SIG-M5 treated with dmso at 0.1 percent for 504 hours (cell line): ENCODE data around the gene KRT79.

Experiments used
- DNase-seq: peaks from one replicate; lab custom pipeline; 2025; ENCODE audit not compliant: unreplicated experiment; lab: John Stamatoyannopoulos, UW

KRT79 gene

DNA sequence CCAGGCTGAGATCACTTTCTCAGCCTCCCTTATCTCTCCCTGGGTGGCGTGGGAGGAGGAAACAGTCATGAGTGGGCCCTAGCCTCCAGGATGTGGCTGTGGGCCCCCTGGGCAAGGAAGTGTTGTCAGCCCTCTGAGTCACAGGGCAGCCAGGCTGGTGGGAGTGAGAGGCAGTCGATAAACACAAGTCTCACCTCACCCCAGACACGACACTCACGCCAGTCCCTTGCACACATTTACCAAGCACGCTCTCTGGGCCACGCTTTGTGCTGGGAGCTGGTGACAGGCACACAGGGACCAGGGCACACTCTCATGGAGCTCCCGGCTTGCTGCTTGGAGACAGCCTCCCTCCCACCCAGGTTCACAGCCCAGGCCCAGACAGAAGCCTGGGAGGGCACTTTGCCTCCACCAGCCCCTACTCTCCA lies 1.9 kb upstream of the KRT79 start:
- DNase-seq = no peak

DNA sequence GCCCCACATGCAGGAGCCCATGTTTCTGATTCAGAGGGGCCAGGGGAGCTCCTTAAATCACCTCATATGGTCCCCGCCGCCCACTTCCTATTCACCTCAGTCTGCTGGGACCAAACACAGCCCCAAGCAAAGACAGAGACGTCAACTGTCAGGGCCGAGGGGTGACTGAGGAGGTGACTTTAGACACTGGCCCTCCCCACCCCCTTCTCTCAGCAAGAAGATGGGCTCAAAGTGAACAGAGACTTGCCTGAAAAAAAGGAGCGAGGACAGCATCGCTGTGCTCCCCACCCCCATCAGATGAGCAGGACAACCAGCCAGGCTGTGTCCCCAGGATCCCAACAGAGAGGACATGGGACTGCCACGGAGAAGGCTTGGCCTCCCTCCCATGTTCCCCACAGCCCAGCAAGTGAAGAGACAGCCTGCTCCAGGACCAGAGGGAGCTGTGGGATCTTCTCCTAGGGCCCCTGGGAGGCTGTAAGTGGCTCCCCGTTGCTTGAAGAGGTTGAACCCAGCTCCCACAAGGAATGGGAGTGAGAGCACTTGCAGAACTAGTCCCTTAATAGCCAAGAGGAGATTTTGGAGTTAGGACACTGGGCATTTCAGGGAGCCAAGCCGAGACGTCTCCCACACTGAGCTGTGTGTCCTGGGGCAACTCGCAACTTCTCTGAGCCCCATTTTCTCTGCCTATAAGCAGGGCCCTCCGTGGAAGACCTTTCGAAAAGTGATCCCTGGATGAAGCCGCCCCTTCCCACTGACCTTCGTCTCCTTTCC lies 1.3 kb upstream of the KRT79 start:
- DNase-seq = no peak

DNA sequence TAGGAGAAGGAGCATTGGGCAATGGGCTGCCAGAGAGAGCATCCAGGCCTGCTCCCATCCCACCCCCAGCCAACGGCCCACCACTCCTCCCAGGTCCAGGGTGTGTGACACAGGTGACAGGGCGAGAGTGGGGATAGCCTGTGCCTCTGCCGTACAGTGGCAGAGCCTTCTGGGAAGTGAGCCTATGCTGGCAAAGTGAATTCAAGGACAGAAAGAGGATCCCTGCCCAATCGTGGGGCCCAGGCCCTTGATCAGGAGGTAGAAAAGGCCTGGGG lies 553 bp upstream of the KRT79 start:
- no peak for DNase-seq

DNA sequence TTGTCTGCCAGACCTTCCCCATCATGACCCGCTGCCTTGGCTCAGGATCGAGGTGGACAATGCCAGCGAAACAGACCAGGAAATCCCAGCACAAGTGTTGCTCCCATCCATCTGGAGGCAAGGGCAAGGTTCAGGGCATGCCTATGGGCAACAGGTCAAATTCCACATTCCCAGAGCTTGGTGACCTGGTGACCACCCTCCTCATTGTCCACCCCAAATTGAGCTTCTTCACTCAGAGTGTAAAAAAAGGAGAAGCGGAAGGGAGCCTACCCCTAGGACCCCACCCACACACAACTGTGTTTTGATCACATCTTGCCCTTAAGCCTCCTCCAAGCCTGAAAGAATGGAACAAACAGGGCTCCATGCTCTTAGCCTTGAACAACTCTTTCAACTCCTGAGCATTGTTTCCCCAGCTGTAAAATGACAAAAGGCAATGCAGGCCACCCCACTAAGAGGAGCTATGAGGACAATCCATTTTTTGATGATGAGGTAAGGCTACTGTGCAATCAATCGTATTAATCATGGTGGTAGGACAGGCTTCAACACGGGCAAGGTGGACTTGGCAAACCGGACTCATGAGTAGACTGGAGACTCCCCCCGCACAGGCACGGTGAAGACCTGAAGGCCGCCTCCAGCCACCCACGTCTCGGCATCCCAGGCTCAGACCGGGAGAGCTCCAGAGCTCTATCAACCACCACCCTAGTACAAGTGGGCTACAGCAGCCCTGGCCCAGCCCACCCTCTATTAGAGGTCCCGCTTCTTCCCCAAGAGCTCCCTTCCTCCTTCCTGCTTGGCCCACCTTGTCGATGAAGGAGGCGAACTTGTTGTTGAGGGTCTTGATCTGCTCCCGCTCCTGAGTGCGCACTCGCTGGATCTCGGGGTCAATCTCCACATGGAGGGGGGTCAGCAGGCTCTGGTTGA lies 866 bp downstream of the KRT79 start:
- no peak for DNase-seq

DNA sequence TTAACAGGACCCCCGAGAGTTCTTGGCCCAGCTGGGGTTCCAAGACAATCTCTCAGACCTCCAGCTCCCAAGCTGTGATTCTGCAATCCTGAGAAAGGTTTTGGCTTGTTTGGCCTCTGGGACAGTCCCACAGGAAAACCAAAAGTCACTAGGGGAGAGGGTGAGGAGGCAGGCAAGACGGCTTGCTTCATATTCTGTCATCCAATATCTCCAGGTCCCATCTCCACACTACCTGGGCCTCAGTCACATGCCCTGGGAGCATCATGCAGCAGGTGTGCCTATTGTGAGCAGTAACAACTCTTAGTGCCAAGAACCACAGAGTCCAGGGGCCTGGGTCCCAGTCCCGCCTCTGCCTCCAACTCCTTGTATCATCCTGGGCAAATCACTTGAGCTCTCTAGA lies 1.7 kb downstream of the KRT79 start:
- DNase-seq = no peak

DNA sequence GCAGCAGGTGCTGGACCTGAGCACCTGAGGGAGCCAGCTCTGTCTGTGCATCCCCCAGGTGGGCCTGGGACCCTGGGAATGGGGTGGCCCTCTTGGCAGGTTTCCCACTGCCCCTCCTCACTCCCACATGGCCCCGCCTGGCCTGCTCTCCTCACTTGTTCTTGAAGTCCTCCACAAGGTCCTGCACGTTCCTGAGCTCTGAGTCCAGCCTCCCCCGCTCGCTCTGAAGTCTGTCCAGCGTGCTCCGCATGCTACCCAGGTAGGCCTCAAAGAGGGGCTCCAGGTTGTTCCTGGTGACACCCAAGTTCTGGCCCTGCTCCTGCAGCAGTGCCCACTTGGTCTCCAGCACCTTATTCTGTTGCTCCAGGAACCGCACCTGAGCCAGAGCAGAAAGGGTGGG lies 2.9 kb downstream of the KRT79 start:
- DNase-seq = no peak

DNA sequence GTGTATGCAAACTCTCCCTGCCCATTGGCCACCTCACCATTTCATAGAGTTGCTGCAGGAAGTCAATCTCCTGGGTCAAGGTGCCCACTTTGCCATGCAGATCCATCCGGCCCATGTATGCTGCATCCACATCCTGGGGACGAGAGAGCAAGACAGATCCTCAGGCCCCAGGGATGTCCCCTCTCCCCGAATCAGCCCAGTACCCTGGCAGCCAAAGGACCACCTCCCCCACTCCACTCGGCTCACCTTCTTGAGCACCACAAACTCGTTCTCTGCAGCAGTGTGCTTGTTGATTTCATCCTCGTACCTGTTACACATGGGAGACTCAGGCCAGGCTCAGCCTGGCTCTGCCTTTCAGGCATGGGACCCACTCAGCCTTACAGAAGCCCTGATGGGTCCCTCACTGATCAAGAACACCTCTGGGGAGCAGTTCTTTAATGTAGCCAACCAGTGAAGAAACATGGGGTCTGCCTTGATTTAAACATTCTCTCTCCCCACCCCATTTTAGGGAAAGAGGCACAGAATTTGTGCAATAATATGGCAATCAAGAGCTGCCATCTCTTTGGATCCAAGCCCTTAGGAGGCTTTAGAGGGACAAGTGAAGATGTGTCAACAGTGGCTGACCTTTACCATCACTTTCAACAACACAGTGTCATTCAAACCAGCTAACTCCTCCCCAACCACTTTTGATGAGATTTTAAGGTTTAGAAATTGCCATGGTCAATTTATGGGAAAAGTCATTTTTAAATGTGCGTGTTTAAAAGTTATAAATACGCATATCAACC lies 3.9 kb downstream of the KRT79 start:
- no peak for DNase-seq

DNA sequence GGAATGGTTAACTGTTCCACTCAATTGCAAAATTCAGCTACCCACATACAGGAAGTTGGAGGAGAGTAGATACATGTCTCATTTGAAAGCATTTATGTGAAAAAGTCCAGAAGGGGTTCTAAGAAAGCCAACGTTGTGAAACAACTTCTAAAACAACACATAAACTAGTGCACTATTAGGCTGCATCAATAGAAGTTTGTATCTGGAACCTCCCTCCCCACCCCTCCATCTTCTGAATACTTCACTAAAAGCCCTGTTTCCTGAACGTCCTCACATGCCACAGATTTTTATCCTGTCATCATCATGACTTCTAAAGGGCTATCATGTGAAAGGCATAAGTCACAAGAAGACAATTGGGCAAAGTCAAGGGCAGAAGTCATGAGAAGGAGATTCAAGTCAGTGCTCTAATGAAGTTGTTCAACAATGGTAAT lies 5.5 kb downstream of the KRT79 start:
- no peak for DNase-seq

DNA sequence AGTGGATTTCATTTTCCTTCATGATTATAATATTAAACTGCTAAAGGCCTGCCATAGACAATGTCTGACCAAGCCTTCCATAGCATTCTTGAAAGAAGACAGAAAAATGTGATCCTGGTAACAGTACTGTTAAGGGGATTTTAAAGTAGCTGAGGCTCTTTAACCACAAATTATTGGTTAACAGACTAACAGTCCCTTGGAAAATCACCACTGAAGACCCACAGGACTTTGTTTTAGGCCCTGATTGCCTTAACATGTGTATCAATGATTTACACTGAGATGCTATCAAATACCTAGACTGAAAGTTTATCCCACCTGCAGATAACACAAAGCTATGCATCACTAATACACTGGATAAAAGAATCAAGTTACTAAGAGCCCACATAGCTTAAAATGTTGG lies 6.0 kb downstream of the KRT79 start:
- no peak for DNase-seq

DNA sequence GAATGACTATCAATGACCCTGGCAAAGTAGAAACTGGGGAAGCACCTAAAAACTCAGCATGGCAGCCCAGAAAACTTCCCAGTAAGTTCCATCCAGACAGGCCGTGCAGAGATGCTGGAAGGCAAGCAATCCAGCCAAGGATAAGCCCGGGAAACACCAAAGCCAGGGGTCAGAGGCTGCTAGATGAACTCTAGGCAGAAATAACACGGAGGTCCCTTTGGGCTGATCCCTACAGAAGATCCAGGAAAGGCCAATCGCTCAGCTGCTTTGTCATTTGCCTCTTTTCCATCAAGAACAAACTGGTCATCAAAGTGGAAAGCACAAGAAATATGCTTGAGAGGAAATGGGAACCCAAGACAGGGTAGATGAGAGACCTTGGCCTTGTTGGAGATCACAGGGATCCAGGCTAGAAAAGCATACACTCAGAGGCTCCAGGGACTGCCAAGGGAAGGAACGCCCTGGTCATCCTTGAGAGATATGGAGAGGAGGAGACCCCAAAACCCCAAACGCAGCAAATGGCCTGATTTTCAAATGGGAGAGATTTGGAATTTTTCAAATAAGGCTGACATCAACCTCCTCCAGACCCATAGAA lies 6.5 kb downstream of the KRT79 start:
- no peak for DNase-seq

DNA sequence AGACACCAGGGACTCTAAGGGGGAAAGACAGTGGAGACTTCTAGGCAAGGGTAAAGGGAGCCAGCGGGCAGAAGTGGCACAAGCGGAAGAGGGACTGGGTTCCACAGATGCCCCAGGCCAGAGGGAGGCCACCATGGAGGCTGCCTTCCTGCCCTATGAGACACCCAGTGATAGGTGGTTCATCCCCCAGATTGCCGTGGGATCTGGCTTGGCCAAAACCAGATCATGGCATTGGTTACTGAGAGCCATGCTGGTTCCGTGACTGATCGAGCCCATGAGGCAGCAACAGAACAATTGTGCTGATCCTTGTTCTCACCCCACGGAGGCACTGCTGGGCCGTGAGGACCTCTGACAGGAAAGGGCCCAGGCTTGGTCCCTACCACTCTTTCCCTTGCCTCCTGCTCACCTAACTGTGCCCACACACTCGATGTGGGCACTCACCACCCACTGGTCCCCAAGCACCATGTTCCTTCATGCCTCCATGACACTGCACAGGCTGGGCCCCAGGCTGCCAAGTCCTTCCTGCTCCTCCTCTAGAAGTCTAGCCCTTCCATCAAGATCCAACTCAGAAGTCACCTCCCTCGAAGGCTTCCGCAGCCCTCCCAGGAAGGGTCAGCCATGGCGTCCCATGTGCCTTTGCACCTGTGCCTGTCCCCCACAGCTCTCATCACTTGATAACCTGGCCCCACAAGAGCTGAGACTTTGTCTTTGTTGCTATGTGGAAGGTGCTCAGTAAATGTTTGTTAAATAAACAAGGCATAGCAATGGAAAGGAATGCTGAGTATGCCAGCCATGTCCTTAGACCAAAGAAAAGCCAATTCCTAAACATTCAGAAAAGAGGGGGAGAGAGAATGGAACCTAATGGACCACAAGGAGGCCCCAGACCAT lies 7.3 kb downstream of the KRT79 start:
- no peak for DNase-seq

DNA sequence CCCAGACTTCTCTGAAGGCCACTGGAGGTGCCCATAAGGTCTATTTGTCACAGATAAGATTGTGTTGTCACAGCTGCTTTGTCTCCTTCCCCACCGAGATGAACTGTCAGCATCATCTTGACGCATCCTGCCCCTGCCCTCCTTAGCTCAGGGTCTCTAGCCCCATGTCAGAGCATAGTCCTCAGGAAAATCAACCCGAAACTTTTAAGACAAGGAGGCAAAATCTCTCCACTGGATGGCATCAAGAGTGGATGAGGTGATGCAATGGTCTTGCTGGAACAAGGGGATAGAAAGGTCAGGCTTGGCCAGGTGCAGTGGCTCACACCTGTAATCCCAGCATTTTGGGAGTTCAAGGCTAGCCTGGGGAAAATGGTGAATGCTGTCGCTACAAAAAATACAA lies 8.2 kb downstream of the KRT79 start:
- DNase-seq = no peak

DNA sequence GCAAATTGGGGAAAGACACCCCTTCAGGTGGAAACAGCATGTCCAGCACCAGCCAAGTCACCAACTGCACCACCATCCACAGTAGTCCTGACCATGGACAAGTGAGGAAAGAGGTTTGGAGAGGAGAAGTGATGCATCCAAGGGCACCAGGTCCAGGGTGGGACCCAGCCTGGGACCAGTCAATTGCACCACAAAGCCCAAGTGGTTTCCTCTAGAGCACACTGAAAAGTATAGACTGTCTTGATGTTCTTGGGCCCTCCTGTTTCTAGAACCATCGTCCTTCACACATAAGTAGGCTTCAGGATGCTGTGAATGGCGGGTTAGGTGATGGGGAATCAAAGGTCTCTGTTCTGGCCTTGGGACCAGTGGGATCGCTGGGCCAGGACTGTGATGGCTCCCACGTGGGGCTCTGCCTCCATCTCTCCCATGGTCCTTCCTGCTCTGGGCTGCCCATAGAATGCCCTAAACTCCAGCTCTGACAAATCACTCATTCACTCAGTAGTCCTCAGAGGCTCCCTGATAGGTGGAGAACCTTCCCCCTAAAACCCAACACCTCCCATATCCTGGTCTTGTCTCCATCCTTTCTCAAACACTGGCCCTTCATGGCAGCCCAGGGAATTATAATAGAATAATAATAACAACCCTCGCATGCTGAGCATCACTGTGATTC lies 9.2 kb downstream of the KRT79 start:
- DNase-seq = no peak

DNA sequence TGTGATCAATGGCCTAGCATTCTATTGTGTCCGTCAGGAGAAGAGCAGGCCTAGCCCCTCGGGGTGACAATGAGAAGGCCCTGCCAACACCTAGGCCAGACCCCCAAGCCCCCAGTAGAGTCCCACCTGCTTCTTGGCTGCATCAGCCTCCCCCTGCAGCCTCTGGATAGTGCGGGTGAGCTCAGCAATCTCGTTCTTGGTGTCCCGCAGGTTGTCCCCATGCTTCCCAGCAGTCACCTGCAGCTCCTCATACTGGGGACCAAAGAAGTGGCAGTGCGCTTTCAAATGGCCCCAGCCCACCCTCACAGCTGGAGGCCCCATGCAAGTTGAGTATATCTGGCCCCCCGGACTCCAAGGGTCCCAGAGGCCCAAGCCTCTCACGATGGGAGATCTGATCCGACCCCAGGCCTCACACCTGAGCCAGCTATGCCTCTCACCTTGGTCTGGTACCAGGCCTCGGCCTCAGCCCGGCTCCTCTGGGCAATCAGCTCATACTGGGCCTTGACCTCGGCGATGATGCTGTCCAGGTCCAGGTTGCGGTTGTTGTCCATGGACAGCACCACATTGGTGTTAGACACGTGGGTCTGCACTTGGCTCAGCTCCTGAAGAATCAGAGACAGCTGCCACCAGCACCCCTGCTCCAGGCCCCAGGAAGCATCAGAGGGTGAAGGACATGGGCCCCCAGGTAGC lies 10.2 kb downstream of the KRT79 start:
- no peak for DNase-seq

DNA sequence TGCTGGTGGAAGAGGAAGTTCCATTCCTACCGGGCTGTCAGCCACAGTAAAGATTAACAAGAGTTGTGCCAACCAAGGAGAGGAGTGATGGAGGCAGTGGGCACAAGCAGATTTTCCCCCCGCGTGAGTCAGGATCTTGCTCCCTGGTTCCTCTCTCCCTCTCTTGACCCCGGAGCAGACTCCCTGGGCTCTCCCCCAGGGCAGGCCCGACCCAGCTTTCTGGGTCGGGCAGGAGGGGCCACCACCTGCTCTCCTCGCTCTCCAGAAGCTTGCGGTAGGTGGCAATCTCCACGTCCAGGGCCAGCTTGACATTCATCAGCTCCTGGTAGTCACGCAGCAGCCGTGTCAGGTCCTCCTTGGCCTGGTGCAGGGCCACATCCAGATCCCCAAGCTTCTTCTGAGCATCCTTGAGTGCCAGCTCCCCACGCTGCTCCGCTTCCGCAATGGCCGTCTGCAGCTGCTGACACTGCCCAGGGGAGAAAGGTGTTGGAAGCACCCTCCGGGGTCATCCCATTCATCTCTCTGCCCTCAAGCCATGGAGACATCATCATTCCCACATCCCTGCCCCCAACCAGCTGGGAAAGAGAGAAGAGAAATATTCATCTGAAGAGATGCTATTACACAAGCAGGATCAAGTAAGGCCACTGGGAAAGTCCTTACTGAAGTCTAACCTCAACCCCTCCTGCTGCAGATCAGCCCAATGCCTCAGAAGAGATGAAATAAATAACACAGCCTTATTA lies 11.2 kb downstream of the KRT79 start:
- DNase-seq = no peak

DNA sequence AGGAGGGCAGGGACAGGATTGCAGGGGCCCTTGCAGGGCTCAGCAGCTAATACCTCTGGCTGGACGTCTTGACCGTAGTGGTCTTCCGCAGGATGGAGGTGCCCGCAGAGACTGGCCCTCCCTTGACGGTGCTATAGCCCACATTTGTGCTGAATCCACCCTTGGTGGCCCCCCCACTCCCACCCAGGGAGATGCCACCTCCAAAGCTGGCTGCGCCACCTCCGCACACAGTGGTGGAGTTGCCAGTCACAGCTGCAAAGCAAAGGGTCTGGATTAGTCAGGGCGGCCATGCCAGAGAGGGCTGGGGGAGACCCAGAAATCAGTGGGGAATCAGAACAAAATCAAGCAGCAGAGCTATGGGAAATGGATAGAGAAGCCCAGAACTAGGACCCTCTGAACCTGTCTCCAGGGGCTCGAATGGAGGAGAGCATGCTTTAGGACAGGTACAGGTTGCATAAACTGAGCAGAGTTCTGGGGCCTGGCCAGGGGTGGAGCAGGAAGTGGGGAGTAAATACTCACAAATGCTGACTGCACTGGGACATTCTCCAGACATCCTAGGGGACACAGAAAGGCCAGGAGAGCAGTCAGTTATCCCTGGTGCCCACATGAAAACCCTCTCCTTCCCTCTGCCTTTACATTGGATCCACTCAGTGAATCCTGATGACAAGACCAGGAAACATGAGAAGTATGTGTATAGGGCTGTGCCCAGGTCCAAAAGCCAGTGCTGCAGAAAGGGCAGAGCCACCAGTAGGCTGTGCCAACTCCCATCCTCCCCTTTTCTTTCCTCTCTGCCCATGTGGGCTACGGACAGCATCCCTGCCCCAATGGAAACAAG lies 12.1 kb downstream of the KRT79 start:
- no peak for DNase-seq

DNA sequence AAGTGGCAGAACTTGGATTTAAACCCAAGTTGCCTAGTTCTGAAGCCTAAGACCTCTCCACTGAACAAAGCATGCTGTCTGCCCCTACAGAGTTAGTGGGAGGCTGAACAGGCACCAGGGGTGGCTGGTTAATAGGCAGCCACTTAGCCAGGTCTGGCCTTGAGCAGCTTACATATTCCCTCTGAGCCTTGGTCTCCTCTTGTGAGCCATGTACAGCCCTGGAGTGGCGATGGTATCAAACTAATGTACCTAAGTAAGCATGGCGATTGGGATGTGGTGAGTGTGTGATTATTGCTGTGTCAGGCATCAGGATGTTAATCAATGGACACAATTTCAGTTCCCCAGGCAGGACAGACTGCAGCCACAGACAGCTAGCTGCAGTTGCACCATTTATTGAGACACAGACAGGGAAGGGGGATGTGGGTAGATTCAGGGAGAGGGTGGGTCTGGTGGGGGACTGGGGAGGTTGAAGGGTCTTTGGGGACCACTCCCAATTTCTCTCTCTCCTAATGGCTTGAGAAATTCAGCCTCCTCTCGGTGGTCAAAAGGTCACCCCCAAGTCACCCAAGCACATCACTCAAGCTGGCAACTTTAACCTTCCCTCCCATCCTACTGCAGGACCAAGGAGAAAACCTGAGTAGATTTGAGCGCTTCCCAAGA lies 12.9 kb downstream of the KRT79 start:
- DNase-seq = no peak
